Activated CD4-positive, alpha-beta T cell treated with anti-CD3 and anti-CD28 coated beads for 24 hours (primary cell): Measurements from ENCODE around the gene DCX.

Experiments
- DNase-seq, 2 donors: peaks; one replicate each; pipeline ENCODE4 v3.0.0-alpha.2; 2020; ENCODE audit warnings: low read depth in 2 of 2

The DCX gene

GRCh38 chrX:111308039-111308438 is 104.0 kb downstream of the DCX start:
- DNase-seq = no peak

- DNase-seq = no peak
Measured at GRCh38 chrX:111302284-111302683, 109.7 kb downstream of the DCX start.

GRCh38 chrX:111288841-111289240 is 123.2 kb downstream of the DCX start:
- DNase-seq = no peak

GRCh38 chrX:111284631-111285293 is 127.2 kb downstream of the DCX start:
- DNase-seq = no peak

GRCh38 chrX:111283446-111283845 is 128.5 kb downstream of the DCX start:
- no peak for DNase-seq

- DNase-seq = no peak
Measured at GRCh38 chrX:111282991-111283390, 129.0 kb downstream of the DCX start.

GRCh38 chrX:111282139-111282538 is 129.9 kb downstream of the DCX start:
- no peak for DNase-seq

- DNase-seq = no peak
Measured at GRCh38 chrX:111270339-111270738, 141.7 kb downstream of the DCX start, which contains the start of gene CAPN6. CAPN6 (minus strand) TSS chrX:111270483; CDS start chrX:111263936, 6,547 bp downstream.

GRCh38 chrX:111268506-111268905 is 143.5 kb downstream of the DCX start:
- no peak for DNase-seq

GRCh38 chrX:111265486-111265885 is 146.5 kb downstream of the DCX start:
- no peak for DNase-seq

- no peak for DNase-seq
Measured at GRCh38 chrX:111264385-111264784, 147.6 kb downstream of the DCX start.

- no peak for DNase-seq
Measured at GRCh38 chrX:111262086-111262485, 149.9 kb downstream of the DCX start.

- no peak for DNase-seq
Measured at GRCh38 chrX:111260451-111260850, 151.5 kb downstream of the DCX start.

- no peak for DNase-seq
Measured at GRCh38 chrX:111259559-111259958, 152.4 kb downstream of the DCX start.

GRCh38 chrX:111257733-111258132 is 154.3 kb downstream of the DCX start:
- no peak for DNase-seq

GRCh38 chrX:111254896-111255693 is 156.9 kb downstream of the DCX start:
- no peak for DNase-seq

GRCh38 chrX:111244235-111244750 is 167.7 kb downstream of the DCX start:
- DNase-seq = no peak
